OCI-LY7 (cell line): ENCODE results near the gene IGSF22.

Experiments
- EZH2phosphoT487 ChIP-seq: fragments of 200-600 bp; sonication (generic); IDR thresholded peaks from 2 replicates; pipeline ENCODE4 v1.6.1; 2018; ENCODE audit warnings: low read depth, borderline replicate concordance, mild to moderate bottlenecking, mixed run types, antibody characterized with exemption, low read length, moderate library complexity, mixed read lengths
- TF ChIP-seq, protein P1 (sequence below): fragments of 200-600 bp; sonication (generic); conservative IDR thresholded peaks from 2 replicates; pipeline ENCODE4 v1.5.1; 2014; ENCODE audit warnings: mild to moderate bottlenecking, antibody characterized with exemption, low read length, moderate library complexity, mixed read lengths

DNA sequence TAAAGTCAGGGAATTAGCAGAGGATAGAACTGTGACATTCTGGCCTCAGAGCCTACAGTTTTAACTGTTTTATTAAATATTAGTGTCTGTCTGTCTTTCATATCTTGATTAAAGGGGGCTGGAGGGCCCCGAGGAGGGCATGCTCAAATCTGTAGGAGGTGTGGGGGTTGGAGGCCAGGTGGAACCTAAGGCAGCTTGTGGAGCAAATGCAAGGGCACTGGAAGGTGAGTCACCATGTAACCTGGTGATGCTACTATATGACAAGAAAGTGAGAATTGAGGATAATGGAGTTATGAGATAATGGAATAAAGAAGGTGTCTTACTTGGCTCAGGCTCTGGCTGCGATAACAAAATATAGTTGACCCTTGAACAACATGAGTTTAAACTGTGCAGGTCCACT lies 54.7 kb downstream of the IGSF22 start:
- TF ChIP-seq, protein P1, sequence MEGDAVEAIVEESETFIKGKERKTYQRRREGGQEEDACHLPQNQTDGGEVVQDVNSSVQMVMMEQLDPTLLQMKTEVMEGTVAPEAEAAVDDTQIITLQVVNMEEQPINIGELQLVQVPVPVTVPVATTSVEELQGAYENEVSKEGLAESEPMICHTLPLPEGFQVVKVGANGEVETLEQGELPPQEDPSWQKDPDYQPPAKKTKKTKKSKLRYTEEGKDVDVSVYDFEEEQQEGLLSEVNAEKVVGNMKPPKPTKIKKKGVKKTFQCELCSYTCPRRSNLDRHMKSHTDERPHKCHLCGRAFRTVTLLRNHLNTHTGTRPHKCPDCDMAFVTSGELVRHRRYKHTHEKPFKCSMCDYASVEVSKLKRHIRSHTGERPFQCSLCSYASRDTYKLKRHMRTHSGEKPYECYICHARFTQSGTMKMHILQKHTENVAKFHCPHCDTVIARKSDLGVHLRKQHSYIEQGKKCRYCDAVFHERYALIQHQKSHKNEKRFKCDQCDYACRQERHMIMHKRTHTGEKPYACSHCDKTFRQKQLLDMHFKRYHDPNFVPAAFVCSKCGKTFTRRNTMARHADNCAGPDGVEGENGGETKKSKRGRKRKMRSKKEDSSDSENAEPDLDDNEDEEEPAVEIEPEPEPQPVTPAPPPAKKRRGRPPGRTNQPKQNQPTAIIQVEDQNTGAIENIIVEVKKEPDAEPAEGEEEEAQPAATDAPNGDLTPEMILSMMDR: no peak
- TF ChIP-seq EZH2phosphoT487: no peak
